Uterus (tissue), 2 donors: ENCODE results near the gene MCM10.

Experiments
- CTCF ChIP-seq, 4 experiments: fragments of 200-600 bp in 2 of 4; fragments of 450-650 bp in 2 of 4; sonication (generic) in 2 of 4; IDR thresholded peaks; one replicate each; pipeline ENCODE4 v1.5.1; 2016 to 2019; ENCODE audit warnings: antibody characterized with exemption in 4 of 4, mild to moderate bottlenecking in 2 of 4, moderate library complexity in 1 of 4
- POLR2A ChIP-seq, 2 donors: fragments of 450-650 bp; IDR thresholded peaks; one replicate each; pipeline ENCODE4 v1.6.1; 2016; ENCODE audit warnings: antibody characterized with exemption in 2 of 2, mild to moderate bottlenecking in 1 of 2, moderate library complexity in 1 of 2

GRCh38 chr10:13113544-13113943 lies 47.8 kb upstream of the MCM10 start:
- TF ChIP-seq CTCF (IDR thresholded peaks at IDR 0.05) (no peak), POLR2A (IDR thresholded peaks at IDR 0.05) (no peak)
